CD1c-positive myeloid dendritic cell (primary cell): ENCODE measurements around the gene KRTAP5-1.

Experiments
- DNase-seq: peaks from one replicate; pipeline ENCODE4 v3.0.0-alpha.2; 2016; ENCODE audit errors: extremely low spot score

Gene KRTAP5-1

GRCh38 chr11:1545432-1545831 lies 39.7 kb downstream of the KRTAP5-1 start:
- no peak for DNase-seq

- DNase-seq, result no peak
Measured at GRCh38 chr11:1544536-1544935, 40.5 kb downstream of the KRTAP5-1 start.

- no peak for DNase-seq
Measured at GRCh38 chr11:1543606-1544263, 41.3 kb downstream of the KRTAP5-1 start.

- no peak for DNase-seq
Measured at GRCh38 chr11:1542267-1542666, 42.8 kb downstream of the KRTAP5-1 start.

- DNase-seq, result no peak
Measured at GRCh38 chr11:1541474-1542204, 43.4 kb downstream of the KRTAP5-1 start.

GRCh38 chr11:1540074-1540473 lies 45.0 kb downstream of the KRTAP5-1 start:
- no peak for DNase-seq

GRCh38 chr11:1538153-1538552 lies 46.9 kb downstream of the KRTAP5-1 start:
- no peak for DNase-seq

GRCh38 chr11:1536065-1536843 lies 48.8 kb downstream of the KRTAP5-1 start:
- DNase-seq, result no peak

GRCh38 chr11:1534682-1535081 lies 50.4 kb downstream of the KRTAP5-1 start:
- DNase-seq, result no peak
